Measurements from ENCODE around the gene FGF6.

GRCh38 chr12:4386801-4387200 is 58.8 kb downstream of the FGF6 start:
- TF ChIP-seq SUZ12 (IDR thresholded peaks at IDR 0.05) = no peak
- TF ChIP-seq FOXK2 (IDR thresholded peaks at IDR 0.05) = no peak
- TF ChIP-seq FOXM1 (IDR thresholded peaks at IDR 0.05; ENCODE audit: borderline replicate concordance) = no peak
- no peak for TF ChIP-seq BHLHE40 (IDR thresholded peaks at IDR 0.05; ENCODE audit: borderline replicate concordance)
- TF ChIP-seq LEF1 (IDR thresholded peaks at IDR 0.05; ENCODE audit: borderline replicate concordance) = no peak
- no peak for TF ChIP-seq ELF4 (IDR thresholded peaks at IDR 0.05)
- no peak for TF ChIP-seq ARNT (IDR thresholded peaks at IDR 0.05)
